Transverse colon (tissue), 4 donors: ENCODE measurements around the gene NDUFB4.

ENCODE experiments used
- EP300 ChIP-seq: sonication (generic); formaldehyde crosslinking; IDR thresholded peaks from one replicate; pipeline ENCODE4 v1.6.1; 2017; ENCODE audit warnings: antibody characterized with exemption, low read depth
- POLR2AphosphoS5 ChIP-seq, 3 donors: sonication (generic); formaldehyde crosslinking; IDR thresholded peaks; one replicate each; pipeline ENCODE4 v1.6.1; 2016; ENCODE audit warnings: antibody characterized with exemption in 3 of 3
- TF ChIP-seq, protein P1 (sequence below), 5 experiments: fragments of 200-600 bp in 3 of 5; fragments of 450-650 bp in 2 of 5; sonication (generic) in 3 of 5; IDR thresholded peaks; 1 replicate in 2 of 5; 2 replicates in 3 of 5; pipeline ENCODE4 v1.5.1; 2016 to 2017; ENCODE audit warnings: antibody characterized with exemption in 5 of 5, inconsistent platforms in 3 of 5, mild to moderate bottlenecking in 2 of 5, moderate library complexity in 1 of 5

DNA sequence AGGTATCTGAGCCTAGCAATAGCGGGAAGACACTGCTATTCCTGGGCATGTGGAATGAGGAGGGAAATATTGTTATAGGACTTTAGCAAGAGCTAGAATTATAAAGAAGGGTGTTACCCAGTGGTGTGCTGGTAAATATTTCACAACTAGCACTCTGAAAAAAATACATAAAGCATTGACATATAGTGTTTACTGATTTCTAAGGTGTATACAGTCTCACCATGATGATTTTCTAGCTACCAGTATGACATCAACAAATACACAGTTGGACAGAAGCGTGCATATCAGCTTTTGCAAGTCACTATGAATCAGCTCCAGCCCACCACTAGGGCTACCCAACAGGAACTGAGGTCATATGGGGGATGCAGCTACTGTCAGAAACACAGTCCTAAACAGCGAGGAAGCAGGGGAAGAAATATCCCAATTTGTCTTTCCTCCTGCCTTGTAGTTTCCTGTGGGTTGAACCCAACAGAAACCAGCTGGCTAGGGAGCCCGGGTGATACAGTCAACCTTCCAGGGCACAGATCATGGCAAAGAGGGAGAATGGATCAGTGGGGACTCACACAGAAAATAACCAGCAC, 46.3 kb downstream of the NDUFB4 start:
- TF ChIP-seq, protein P1, sequence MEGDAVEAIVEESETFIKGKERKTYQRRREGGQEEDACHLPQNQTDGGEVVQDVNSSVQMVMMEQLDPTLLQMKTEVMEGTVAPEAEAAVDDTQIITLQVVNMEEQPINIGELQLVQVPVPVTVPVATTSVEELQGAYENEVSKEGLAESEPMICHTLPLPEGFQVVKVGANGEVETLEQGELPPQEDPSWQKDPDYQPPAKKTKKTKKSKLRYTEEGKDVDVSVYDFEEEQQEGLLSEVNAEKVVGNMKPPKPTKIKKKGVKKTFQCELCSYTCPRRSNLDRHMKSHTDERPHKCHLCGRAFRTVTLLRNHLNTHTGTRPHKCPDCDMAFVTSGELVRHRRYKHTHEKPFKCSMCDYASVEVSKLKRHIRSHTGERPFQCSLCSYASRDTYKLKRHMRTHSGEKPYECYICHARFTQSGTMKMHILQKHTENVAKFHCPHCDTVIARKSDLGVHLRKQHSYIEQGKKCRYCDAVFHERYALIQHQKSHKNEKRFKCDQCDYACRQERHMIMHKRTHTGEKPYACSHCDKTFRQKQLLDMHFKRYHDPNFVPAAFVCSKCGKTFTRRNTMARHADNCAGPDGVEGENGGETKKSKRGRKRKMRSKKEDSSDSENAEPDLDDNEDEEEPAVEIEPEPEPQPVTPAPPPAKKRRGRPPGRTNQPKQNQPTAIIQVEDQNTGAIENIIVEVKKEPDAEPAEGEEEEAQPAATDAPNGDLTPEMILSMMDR (IDR thresholded peaks at IDR 0.05) = no peak
- TF ChIP-seq EP300 (no peak), POLR2AphosphoS5 (IDR thresholded peaks at IDR 0.05) (no peak)
